Prostate gland (tissue), 2 donors: ENCODE results near the gene IZUMO1R. TPM values are rescaled to one million over a fixed set of nuclear protein-coding genes. Genes with fewer than 3 reads are reported as not detected.
"Not testable (repeated sequence)": the region's sequence is repeated elsewhere in the genome, so short reads cannot be mapped to it uniquely, and the experiment has no call there.

Experiments
- DNase-seq: peaks from one replicate; pipeline ENCODE4 v3.0.0-alpha.2; 2019; ENCODE audit warnings: low spot score
- H3K27ac ChIP-seq, 2 donors: fragments of 200-600 bp; sonication (generic); 2 replicates each; pipeline ENCODE4 v1.5.1; 2017 to 2019
- H3K27me3 ChIP-seq: fragments of 200-600 bp; sonication (generic); replicated peaks from 2 replicates; pipeline ENCODE4 v1.5.1; 2019; ENCODE audit not compliant: insufficient read depth
- H3K36me3 ChIP-seq, 2 donors: fragments of 200-600 bp; sonication (generic); 1 replicate in 1 of 2; 2 replicates in 1 of 2; pipeline versions ENCODE4 v1.5.1 to v1.8.1; 2017 to 2019
- H3K4me1 ChIP-seq: fragments of 200-600 bp; sonication (generic); replicated peaks from 2 replicates; pipeline ENCODE4 v1.5.1; 2019
- H3K4me3 ChIP-seq, 2 donors: fragments of 200-600 bp; sonication (generic); 2 replicates each; pipeline ENCODE4 v1.5.1; 2017 to 2019
- H3K9me3 ChIP-seq: fragments of 200-600 bp; sonication (generic); 2 replicates; pipeline ENCODE4 v1.5.1; 2017
- CTCF ChIP-seq, 4 experiments: fragments of 200-600 bp in 2 of 4; fragments of 450-650 bp in 2 of 4; sonication (generic) in 2 of 4; IDR thresholded peaks; 1 replicate in 3 of 4; 2 replicates in 1 of 4; pipeline ENCODE4 v1.5.1; 2016 to 2019; ENCODE audit warnings: antibody characterized with exemption in 4 of 4, mild to moderate bottlenecking in 2 of 4, moderate library complexity in 2 of 4
- POLR2A ChIP-seq: fragments of 450-650 bp; IDR thresholded peaks from one replicate; pipeline ENCODE4 v1.6.1; 2016; ENCODE audit warnings: antibody characterized with exemption, mild to moderate bottlenecking
- POLR2AphosphoS5 ChIP-seq: sonication (generic); formaldehyde crosslinking; IDR thresholded peaks from one replicate; pipeline ENCODE4 v1.6.1; 2017; ENCODE audit warnings: antibody characterized with exemption
- WGBS: methylation state at CpG from one replicate; pipeline ENCODE4 v1.1.5; 2018; 5-methylcytosine and 5-hydroxymethylcytosine counted together
- intact Hi-C: fragments of 100-400 bp; cut with DNase I; formaldehyde crosslinking; loops from one replicate; pipeline ENCODE4 v1.14.2; 2022
- total RNA-seq, 2 donors: library from RNA; depleted of rRNA; stranded (reverse); fragments of >200 nt; gene quantifications; one replicate each; pipeline ENCODE4 v1.1.0, GENCODE V29; 2016

Gene IZUMO1R
- total RNA-seq, result not detected

- Histone ChIP-seq H3K27ac (no peak within 1 kb of the TSS), H3K27me3 (no peaks in the 10 kb centered on the region), H3K9me3 (no peaks in the 10 kb centered on the region), H3K36me3 (no peaks in the 10 kb centered on the region), H3K4me1 (no peaks in the 10 kb centered on the region), H3K4me3 (no peak within 1 kb of the TSS)
- DNase-seq, result no peak
- intact Hi-C loops, result no loop called here
- TF ChIP-seq CTCF (IDR thresholded peaks at IDR 0.05), result no peak
- no peak for TF ChIP-seq POLR2AphosphoS5
- TF ChIP-seq POLR2A, result no peak
- 6% methylated on average over 13 of the region's 13 CpGs for WGBS
Measured at GRCh38 chr11:94303966-94304958, at the start of gene IZUMO1R. Gene IZUMO1R (plus strand): TSS chr11:94304580. CDS start chr11:94305637, 1,057 bp downstream.

- H3K27me3 ChIP-seq, result no peaks in the 10 kb centered on the region
- 66% methylated on average over 4 of the region's 4 CpGs for WGBS
- intact Hi-C loops, result no loop called here
- no peaks in the 10 kb centered on the region for H3K4me1 ChIP-seq
- no peaks in the 10 kb centered on the region for H3K36me3 ChIP-seq
- DNase-seq, result no peak
- no peak overlapping the region for H3K4me3 ChIP-seq
- no peak for TF ChIP-seq POLR2A
- H3K9me3 ChIP-seq, result no peaks in the 10 kb centered on the region
- H3K27ac ChIP-seq, result no peak overlapping the region
Measured at GRCh38 chr11:94271885-94272372, 32.5 kb upstream of the IZUMO1R start.

- 54% methylated on average over 6 of the region's 6 CpGs for WGBS
- Histone ChIP-seq H3K9me3 (no peaks in the 10 kb centered on the region), H3K4me1 (no peaks in the 10 kb centered on the region), H3K36me3 (no peaks in the 10 kb centered on the region), H3K27ac (no peak overlapping the region), H3K4me3 (no peak overlapping the region), H3K27me3 (no peaks in the 10 kb centered on the region)
- intact Hi-C loops, result no loop called here
- DNase-seq, result no peak
- TF ChIP-seq CTCF (IDR thresholded peaks at IDR 0.05), result no peak
Measured at GRCh38 chr11:94272738-94273313, 31.6 kb upstream of the IZUMO1R start.

- intact Hi-C loops, result no loop called here
- H3K27ac ChIP-seq, result no peak overlapping the region
- H3K27me3 ChIP-seq, result no peaks in the 10 kb centered on the region
- no peak for DNase-seq
- H3K9me3 ChIP-seq, result no peaks in the 10 kb centered on the region
- no peaks in the 10 kb centered on the region for H3K4me1 ChIP-seq
- no peaks in the 10 kb centered on the region for H3K36me3 ChIP-seq
- 100% methylated on average over 3 of the region's 3 CpGs for WGBS
- no peak overlapping the region for H3K4me3 ChIP-seq
- TF ChIP-seq POLR2A (no peak), CTCF (IDR thresholded peaks at IDR 0.05) (no peak), POLR2AphosphoS5 (no peak)
Measured at GRCh38 chr11:94275961-94276360, 28.4 kb upstream of the IZUMO1R start.

- H3K27ac ChIP-seq, result no peak overlapping the region
- intact Hi-C loops, result no loop called here
- H3K36me3 ChIP-seq, result no peaks in the 10 kb centered on the region
- DNase-seq, result no peak
- 92% methylated on average over 5 of the region's 5 CpGs for WGBS
- H3K4me1 ChIP-seq, result no peaks in the 10 kb centered on the region
- TF ChIP-seq POLR2A (no peak), CTCF (IDR thresholded peaks at IDR 0.05) (no peak), POLR2AphosphoS5 (no peak)
- no peak overlapping the region for H3K4me3 ChIP-seq
- no peaks in the 10 kb centered on the region for H3K9me3 ChIP-seq
- no peaks in the 10 kb centered on the region for H3K27me3 ChIP-seq
Measured at GRCh38 chr11:94276943-94277342, 27.4 kb upstream of the IZUMO1R start.

- H3K27me3 ChIP-seq, H3K4me3 ChIP-seq, intact Hi-C loops, H3K36me3 ChIP-seq, DNase-seq, H3K9me3 ChIP-seq, H3K27ac ChIP-seq, H3K4me1 ChIP-seq: not testable (repeated sequence)
- 26% methylated on average over 4 of the region's 4 CpGs for WGBS
Measured at GRCh38 chr11:94278207-94278606, 26.2 kb upstream of the IZUMO1R start.
